ENCODE results near the gene FAM136A.

GRCh38 chr2:70280242-70280798, 21.5 kb downstream of the FAM136A start:
- TF ChIP-seq CREB1 (IDR thresholded peaks at IDR 0.05; ENCODE audit: low read depth) (no peak), EP300 (IDR thresholded peaks at IDR 0.05; ENCODE audit: borderline replicate concordance) (no peak), MAX (IDR thresholded peaks at IDR 0.05) (no peak), REST (IDR thresholded peaks at IDR 0.05; ENCODE audit: low read depth) (no peak), CEBPB (IDR thresholded peaks at IDR 0.05) (no peak), TCF12 (IDR thresholded peaks at IDR 0.05; ENCODE audit: low read depth) (no peak), TAF1 (IDR thresholded peaks at IDR 0.05; ENCODE audit: low read depth) (no peak), USF1 (IDR thresholded peaks at IDR 0.05) (no peak), YY1 (IDR thresholded peaks at IDR 0.05; ENCODE audit: low read depth) (no peak), EGR1 (IDR thresholded peaks at IDR 0.05) (no peak), FOXM1 (IDR thresholded peaks at IDR 0.05; ENCODE audit: borderline replicate concordance, low read depth) (no peak), TEAD4 (IDR thresholded peaks at IDR 0.05) (no peak)

Data from Ishikawa (cell line).